AG04449 (cell line): Measurements from ENCODE around the gene POMGNT2.

Experiments
- CTCF ChIA-PET: fragments of 350-600 bp; formaldehyde crosslinking; extraction: SDS; loops from one replicate; lab custom pipeline; 2021; ENCODE audit warnings: antibody characterized with exemption; lab: Yijun Ruan, JAX
- POLR2A ChIA-PET: fragments of 400-600, 350-600 bp; formaldehyde crosslinking; extraction: SDS; loops from one replicate; lab custom pipeline; 2020; ENCODE audit warnings: antibody characterized with exemption, inconsistent platforms; lab: Yijun Ruan, JAX
- DNase-seq: peaks from one replicate; pipeline ENCODE4 v3.0.0-alpha.2; 2010; ENCODE audit warnings: low read depth, low spot score
- H3K4me3 ChIP-seq: 2 replicates; pipeline ENCODE4 v1.5.1; 2011; ENCODE audit warnings: low read depth, mild to moderate bottlenecking, control low read depth, low read length
- TF ChIP-seq, protein P1 (sequence below): IDR thresholded peaks from one replicate; pipeline ENCODE4 v1.5.1; 2011; ENCODE audit warnings: mild to moderate bottlenecking, moderate library complexity, low read length, control low read depth, inconsistent platforms; ENCODE audit not compliant: insufficient read depth; ENCODE audit errors: missing control alignments

The POMGNT2 gene

DNA sequence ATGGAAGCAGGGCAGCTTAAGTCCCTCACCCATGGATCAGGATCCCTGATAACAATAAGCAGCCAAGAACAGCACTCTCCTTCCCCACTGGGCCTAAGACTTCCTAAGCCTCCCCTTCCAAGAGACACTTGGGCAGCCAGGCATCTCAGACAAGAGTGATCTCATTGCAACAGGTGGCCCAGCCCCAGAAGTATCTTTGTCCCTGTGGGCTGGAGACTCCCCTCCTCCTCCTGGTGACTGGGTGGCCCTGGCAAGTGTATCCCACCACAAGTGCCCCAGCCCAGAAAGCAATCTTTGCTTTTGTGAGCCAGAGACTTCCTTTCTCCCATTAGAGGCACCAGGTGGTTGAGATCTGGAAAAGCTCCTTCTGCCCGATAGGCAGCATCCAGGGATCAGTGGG lies 40.7 kb upstream of the POMGNT2 start:
- TF ChIP-seq, protein P1, sequence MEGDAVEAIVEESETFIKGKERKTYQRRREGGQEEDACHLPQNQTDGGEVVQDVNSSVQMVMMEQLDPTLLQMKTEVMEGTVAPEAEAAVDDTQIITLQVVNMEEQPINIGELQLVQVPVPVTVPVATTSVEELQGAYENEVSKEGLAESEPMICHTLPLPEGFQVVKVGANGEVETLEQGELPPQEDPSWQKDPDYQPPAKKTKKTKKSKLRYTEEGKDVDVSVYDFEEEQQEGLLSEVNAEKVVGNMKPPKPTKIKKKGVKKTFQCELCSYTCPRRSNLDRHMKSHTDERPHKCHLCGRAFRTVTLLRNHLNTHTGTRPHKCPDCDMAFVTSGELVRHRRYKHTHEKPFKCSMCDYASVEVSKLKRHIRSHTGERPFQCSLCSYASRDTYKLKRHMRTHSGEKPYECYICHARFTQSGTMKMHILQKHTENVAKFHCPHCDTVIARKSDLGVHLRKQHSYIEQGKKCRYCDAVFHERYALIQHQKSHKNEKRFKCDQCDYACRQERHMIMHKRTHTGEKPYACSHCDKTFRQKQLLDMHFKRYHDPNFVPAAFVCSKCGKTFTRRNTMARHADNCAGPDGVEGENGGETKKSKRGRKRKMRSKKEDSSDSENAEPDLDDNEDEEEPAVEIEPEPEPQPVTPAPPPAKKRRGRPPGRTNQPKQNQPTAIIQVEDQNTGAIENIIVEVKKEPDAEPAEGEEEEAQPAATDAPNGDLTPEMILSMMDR: no peak
- CTCF ChIA-PET: interaction anchor here (13.0 kb wide), 1 partner anchor 183 kb away, joined by 241 read pairs; no protein-coding TSS in a partner anchor

DNA sequence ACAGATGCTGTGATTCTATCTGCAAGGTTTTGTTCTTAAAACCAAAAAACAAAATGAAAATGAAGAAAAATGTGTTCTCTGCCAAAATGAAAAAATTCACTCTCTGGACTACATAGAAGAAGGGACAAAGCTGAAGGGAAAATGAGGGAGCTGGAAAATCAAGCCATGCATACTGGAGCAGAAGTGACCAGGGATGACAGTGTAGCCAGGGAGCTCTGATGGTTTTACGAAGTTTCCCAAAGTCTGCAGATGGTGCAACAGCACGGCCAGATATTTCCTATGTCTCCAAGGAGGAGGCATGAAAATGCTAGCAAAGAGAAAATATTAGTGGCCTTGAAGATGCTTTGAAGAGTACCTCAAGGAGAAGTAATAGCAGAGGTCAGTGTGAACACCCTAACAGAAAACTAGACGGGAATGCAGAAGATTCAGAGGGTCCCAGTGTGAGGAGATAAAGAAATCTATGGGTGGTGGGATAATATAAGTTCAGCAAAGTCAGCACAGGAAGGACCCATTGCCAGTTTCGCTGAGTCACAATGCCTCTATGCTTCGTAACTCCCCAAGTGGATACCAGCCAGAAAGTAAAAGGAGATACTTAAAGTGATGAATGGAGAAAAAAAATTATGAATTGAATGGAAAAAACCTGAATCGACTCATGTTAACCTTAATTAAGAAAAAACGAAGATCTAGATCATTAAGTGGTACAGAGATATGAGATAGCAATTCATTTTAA lies 39.0 kb upstream of the POMGNT2 start:
- ChIA-PET CTCF (interaction anchor here (0.9 to 1.4 kb wide), 2 partner anchors 9 to 11 kb away, joined by 3 to 4 read pairs; no protein-coding TSS in a partner anchor), POLR2A (no interaction called here)
- no peak for DNase-seq
- no peak overlapping the region for H3K4me3 ChIP-seq
- TF ChIP-seq, protein P1: no peak

More for the DNA sequence above, 40.7 kb upstream of the POMGNT2 start:
- POLR2A ChIA-PET: no interaction called here
- no peak overlapping the region for H3K4me3 ChIP-seq
- DNase-seq: no peak

DNA sequence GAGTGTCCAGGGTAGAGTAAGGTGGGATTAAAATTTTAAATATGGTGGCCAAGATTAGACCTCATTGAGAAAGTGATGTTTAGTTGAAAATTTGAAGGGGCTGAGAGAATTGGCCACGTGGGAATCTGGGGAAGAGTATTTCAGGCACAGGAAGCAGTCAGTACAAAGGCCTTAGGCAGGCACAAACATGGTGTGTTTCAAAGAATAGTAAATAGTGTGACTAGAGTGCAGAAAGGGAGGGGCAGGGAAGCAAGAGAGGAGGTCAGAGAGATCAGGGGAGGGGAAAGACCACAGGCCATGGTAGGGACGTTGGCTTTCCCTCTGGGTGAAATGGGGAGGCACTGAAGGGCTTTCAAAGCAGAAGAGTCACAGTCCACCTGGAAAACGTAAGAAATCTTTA lies 36.6 kb upstream of the POMGNT2 start:
- TF ChIP-seq, protein P1: no peak
- H3K4me3 ChIP-seq: no peak overlapping the region
- DNase-seq: no peak
- POLR2A ChIA-PET: no interaction called here
- CTCF ChIA-PET: interaction anchor here (1.1 kb wide), 1 partner anchor 180 kb away, joined by 4 read pairs; no protein-coding TSS in a partner anchor

DNA sequence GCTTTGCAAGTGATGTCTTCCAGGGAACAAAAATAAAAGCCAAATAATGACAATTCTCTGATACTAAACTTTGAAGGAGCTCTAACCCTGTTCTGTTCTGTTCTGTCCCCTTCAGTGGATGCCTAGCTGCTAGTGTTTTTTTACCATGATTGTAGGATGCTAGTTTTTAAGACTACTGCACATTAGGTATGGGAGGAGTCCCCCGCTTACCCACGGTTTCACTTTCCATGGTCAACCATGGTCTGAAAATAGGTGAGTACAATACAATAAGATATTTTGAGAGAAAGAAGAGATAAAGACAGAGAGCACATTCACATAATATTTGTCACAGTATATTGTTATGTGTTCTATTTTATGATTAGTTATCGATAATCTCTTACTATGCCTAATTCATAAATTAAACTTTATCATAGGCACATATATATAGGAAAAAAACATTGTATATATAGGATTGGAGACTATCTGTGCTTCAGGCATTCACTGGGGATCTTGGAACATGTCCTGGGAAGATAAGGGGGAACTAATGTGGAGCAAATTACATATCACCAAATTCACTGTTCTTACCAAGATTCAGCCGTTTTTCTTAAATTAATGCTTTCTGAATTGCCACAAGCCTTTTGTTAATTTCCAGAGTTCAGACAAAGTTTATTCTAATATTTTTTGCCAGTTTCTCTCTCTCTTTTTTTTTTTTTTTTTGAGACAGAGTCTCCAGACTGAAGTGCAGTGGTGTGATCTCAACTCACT lies 32.8 kb upstream of the POMGNT2 start:
- CTCF ChIA-PET: no interaction called here
- TF ChIP-seq, protein P1: no peak
- DNase-seq: no peak
- H3K4me3 ChIP-seq: no peak overlapping the region
- POLR2A ChIA-PET: no interaction called here

DNA sequence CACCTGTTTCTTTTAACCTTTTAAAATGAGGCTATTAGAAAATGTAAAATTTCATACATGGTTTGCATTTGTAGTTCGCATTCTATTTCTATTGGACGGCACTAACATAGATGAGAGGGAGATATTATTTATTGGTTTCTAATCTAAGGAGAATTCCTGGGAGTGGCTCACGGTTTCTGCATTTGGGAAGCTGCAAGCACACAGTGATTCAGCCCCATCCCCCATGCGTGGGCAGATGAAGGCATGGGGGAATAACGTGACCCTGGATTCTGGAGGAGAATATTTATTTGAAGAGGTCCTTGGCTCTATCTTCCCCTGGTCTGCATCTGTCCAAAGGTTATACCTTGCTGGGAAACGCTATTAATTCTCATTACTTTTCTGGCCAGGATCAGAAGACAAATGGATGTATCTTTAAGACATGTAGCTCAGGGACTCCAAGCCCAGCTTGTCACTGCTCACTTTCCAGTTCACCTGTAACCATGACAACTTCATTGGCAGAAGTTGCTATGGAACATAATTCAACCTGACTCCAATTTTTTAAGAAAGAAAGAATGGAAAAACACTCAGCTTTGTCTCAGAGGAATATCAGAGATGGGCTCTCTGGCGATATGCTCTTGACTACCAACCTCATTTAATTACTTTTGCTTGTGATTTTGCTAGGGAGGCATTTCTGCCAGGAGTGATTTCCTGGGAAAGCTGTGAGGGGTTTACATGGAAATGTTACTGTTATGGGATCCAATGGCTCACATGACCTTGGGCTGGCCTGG lies 27.2 kb upstream of the POMGNT2 start:
- no peak for DNase-seq
- CTCF ChIA-PET: interaction anchor here (1.0 to 1.2 kb wide), 3 partner anchors 23 to 172 kb away, joined by 3 read pairs; no protein-coding TSS in a partner anchor
- POLR2A ChIA-PET: no interaction called here
- no peak overlapping the region for H3K4me3 ChIP-seq
- TF ChIP-seq, protein P1: no peak

DNA sequence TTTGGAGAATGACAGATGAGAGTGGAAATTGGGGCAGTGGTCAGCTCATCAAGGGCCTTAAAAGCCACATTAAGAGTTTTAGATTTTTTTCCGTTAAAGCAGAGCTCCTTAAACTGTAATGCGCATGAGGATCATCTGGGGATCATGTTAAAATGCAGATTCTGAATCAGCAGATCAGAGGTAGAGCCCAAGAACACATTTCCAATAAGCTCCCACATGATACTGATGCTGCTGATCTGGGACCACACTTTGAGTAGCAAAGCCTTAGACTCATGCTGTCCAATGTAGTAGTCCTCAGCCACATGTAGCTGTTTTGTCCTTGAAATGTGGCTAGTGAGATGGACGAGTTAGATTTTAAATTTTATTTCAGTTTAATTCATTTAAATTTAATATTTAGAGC lies 26.3 kb upstream of the POMGNT2 start:
- CTCF ChIA-PET: interaction anchor here (1.0 to 1.2 kb wide), 2 partner anchors 24 kb away, joined by 3 read pairs; no protein-coding TSS in a partner anchor
- no peak for DNase-seq
- no peak overlapping the region for H3K4me3 ChIP-seq
- TF ChIP-seq, protein P1: no peak
- POLR2A ChIA-PET: no interaction called here
